ENCODE data around the gene FOXR1.
"Not testable (repeated sequence)": the region's sequence is repeated elsewhere in the genome, so short reads cannot be mapped to it uniquely, and the experiment has no call there.

FOXR1 gene

DNA sequence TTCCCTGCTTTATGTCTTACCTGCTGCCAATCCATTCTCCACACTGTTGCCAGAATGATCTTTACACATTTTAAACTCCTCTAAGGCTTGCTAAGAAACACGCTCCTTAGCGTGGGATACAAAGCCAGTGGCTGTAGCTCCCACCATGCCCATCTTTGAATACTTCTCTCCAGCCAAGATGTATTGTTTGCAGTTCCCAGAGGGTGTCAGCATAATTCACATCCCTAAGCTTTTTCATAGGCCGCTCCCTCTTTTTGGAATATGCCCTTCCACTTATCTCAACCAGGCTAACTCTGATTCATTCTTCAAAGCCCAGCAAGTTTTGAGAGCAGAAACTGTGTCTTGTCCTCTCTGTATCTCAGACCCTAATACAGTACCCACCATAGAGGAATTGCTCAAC is 23.6 kb upstream of the FOXR1 start:
- no peak for DNase-seq

DNA sequence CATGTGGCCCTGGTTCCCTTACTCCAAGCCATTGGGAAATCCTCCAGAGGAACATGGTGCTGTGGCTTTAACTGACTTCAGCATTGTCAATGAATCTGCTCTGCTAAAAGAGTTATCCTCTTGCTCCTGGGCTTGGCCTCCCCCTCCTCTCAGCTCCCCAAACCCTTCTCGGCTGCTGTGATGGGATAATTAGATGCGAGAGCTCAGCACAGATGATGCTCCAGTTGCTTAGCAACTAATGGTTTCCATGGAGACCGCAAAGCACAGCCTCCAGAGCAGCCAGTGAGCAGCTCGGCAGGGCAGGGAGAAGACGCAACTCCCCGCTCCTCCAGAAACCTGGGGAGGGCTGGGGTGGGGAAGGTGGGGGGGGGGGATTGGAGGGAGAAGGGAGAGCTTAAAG is 18.3 kb upstream of the FOXR1 start:
- no peak for DNase-seq

DNA sequence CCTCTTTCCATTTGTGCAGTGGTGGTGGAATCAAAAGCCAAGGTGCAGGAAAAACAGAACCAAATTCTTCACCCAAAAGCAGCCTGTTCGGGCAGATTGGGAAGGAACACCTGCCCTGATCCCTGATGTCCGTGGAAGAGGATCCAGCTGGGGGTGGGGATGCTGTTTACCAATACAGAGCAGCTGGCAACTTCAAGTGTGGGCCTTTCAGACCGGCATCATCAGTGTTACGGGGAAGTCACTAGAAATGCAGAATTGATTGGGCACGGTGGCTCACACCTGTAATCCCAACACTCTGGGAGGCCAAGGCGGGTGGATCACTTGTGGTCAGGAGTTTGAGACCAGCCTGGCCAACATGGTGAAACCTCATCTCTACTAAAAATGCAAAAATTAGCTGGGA is 17.6 kb upstream of the FOXR1 start:
- DNase-seq, result not testable (repeated sequence)

DNA sequence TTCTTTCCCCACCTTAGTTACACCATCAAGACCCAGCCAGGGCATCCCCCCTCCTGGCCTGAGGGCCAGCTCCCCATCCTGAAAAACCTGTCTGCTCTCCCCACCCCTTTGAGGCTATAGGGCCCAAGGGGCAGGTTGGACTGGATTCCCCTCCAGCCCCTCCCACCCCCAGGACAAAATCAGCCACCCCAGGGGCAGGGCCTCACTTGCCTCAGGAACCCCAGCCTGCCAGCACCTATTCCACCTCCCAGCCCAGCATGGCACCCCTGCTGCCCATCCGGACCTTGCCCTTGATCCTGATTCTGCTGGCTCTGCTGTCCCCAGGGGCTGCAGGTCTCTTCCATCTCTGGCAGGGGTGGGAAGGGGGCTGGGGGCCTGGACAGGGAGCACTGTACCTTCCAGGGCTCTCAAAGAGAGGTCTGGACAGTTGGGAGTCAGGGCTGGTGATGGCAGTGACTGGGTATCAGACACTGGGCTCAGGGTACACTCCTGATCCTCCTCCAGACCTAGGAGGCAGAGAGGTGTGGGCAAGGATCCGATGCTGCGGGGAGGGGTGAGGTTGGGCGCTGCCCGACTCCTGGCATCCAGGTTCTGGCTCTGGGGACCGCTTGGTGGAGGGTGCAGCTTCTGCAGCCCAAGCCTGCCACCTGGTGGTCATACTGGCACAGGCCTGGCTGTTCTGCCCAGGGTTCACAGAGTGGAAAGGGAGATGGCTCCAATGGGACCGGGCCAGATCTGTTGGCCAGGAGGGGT is 15.3 kb upstream of the FOXR1 start, which contains the start of gene UPK2:
TSS of gene UPK2 (plus strand) at position 205 of the 753 bp plus-strand sequence. CDS start at position 258, 53 bp downstream.
- peak; percentile 93 to 94 for DNase-seq

DNA sequence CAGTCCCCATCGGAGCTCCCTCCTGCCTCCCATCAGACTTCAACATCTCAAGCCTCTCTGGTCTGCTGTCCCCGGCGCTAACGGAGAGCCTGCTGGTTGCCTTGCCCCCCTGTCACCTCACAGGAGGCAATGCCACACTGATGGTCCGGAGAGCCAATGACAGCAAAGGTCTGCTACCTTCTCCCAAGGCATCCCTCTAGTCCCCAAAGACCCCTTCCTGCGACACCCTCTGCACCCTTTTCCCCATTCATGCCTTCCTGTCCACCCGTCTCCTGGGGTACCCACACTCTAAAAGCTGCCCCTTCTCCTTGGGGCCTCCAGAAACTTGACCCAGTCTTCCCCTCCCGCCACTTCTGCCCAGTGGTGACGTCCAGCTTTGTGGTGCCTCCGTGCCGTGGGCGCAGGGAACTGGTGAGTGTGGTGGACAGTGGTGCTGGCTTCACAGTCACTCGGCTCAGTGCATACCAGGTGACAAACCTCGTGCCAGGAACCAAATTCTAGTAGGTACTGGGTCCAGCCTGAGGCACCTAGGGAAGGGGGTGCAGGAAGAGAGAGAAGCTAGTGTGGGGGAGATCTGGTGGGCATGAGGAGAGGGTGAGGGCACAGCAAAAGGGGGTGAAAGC is 14.6 kb upstream of the FOXR1 start:
- no peak for DNase-seq

DNA sequence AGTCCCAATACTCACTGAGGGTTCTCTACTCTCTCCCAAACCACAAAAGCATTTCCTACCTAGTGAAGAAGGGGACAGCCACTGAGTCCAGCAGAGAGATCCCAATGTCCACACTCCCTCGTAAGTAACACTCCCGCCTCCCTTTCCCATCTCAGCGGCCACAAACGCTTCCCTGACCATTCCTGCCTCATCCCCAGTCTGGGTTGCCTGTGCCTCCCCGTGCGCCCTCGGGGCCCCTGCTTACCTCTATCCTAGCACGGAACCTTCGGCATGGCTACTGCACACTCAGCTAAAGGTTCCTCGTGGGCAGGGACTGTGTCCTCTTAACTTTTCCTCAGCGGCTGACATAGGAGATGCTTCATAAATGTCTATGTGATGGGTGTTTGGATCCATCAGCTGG is 14.0 kb upstream of the FOXR1 start:
- no peak for DNase-seq

DNA sequence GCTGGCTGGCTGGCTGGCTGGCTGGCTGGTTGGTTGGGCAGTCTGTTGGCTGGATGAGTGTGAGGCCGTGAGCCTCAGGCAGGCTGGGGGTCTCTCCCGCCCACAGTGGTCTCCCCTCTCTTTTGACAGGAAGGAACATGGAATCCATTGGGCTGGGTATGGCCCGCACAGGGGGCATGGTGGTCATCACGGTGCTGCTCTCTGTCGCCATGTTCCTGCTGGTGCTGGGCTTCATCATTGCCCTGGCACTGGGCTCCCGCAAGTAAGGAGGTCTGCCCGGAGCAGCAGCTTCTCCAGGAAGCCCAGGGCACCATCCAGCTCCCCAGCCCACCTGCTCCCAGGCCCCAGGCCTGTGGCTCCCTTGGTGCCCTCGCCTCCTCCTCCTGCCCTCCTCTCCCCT is 13.6 kb upstream of the FOXR1 start:
- no peak for DNase-seq

DNA sequence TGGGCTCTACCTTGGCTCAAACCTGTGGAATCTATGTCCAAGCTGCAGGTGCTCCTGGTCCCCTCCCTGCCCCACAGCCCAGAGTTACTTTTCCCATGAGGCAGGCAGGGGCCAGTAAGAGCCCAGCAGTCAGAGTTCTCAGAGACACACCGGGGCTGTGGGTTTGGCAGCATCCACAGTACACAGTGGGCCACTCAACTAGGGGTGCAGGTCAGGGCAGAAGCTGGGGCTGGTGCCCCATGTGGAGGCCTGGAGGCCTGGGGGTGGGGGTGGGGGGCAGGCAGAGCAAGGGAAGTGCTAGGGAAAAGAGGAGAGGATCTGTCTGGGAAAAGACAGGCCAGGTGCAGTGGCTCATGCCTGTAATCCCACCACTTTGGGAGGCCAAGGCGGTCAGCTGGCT is 13.0 kb upstream of the FOXR1 start:
- no peak for DNase-seq

DNA sequence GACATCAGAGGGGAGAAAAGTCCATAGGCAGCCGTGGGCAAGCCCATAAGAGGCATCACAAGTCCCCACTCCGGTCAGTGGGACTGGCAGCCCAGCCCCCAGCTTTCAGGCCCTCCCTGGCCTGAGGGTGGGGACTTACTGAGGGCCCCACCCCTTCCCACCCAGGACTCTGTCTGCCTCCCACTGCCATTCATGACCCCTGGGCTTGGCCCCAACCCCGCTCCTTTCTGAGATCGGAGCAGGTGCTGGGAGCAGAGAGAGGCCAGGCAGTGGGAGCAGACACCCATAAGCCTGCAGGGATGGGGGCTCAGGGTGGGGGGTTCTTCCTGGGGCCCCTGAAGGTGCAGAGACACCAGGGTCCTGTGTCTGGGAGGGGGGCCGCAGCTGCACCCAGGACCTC is 10.4 kb upstream of the FOXR1 start:
- DNase-seq, result no peak

DNA sequence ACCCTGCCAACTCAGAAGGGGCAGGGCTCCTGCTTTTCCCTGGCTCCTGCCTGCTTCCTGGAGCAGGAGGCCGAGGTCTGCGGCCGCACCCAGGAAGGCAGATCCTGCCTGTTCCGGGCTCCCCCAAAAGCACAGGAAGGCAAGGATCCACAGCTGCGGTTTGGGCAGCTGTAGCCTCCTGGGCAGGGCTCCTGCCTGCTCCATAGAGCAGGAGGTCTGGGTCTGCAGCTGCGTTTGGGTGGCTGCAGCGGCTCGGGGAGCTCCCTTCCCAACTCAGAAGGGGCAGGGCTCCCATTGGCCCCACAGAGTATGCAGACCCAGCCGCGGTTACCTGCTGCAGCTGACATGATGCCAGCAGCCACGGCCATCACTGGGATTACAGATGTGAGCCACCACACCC is 10.0 kb upstream of the FOXR1 start:
- DNase-seq, result no peak

DNA sequence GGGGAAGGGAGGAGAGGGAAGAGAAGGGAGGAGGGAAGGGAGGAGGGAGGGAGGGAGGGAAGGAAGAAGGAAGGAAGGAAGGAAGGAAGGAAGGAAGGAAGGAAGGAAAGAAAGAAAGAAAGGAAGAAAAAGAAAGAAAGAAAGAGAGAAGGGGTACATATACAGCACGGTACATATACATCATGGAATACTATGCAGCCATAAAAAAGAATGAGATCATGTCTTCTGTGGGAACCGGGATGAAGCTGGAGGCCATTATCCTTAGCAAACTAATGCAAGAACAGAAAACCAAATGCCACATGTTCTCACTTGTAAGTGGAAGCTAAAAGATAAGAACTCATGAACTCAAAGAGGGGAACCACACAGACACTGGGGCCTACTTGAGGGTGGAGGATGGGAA is 2.1 kb upstream of the FOXR1 start:
- not testable (repeated sequence) for DNase-seq

DNA sequence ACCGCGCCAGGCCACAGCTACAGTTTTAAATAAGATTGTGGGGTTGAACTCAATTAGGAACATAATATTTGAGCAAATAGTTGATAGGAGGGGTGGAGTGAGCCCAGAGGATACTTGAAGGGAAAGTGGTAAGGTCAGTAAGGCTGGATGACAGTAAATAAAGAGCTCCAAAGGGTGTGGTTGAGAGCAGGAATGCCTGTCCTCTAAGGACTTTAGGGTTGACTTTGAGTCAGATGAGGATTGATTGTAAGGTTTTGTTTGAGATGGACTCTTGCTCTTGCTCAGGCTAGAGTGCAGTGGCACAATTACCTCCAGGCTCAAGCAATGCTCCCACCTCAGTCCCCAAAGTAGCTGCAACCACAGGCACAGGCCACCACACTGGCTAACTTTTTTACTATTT is 2.4 kb downstream of the FOXR1 start:
- no peak for DNase-seq

DNA sequence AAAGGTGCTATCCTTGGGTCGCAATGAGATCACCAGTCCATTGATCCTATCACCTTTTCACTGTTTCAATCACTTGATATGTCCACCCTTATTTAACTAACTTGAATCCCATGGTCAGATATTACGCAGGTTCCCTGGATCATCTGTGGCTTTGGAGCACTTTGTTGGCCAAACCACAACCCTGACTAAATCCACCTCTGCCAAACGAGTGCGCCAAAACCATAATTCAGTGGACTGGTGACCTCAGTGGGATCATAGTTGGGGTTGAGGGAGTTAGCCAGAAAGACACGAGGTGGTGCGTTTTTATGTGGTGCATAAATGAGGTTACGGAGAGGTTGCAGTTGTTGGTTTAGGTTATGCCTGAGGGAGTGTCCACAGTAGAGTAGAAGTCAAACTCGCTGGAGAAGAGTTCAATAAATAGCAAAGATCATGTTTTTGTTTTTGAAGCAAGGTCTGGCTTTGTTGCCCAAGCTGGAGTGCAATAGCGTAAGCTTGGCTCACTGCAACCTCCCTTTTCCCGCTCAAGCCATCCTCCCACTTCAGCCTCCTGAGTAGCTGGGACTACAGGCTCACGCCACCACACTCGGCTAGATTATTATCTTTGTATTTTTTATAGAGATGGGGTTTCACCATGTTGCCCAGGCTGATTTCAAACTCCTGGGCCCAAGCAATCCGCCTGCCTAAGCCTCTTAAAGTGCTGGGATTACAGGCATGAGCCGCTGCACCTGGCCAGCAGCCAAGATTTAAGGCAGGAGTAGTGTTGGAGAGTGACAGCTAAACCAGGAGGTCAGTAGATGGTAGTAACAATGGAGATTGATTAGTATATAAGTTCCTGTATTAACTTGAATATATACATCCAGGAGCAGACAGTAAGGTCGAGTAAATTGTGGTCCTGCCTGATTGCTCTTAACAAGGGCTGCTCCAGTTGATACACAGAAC is 4.5 kb downstream of the FOXR1 start:
- no peak for DNase-seq

DNA sequence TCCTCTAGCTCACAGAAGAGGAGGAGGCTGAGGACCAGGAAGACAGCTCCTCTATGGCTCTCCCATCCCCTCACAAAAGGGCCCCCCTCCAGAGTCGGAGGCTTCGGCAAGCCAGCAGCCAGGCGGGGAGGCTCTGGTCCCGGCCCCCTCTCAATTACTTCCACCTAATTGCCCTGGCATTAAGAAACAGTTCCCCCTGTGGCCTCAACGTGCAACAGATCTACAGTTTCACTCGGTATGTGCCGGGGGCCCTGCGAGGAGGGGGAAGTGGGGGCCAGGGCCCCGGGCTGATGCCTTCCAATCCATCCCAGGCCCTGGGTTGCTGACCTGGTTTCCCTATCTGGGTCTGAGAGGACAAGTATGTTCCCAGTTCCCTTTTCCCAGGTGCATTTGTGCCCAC is 7.9 kb downstream of the FOXR1 start:
- DNase-seq, result no peak

DNA sequence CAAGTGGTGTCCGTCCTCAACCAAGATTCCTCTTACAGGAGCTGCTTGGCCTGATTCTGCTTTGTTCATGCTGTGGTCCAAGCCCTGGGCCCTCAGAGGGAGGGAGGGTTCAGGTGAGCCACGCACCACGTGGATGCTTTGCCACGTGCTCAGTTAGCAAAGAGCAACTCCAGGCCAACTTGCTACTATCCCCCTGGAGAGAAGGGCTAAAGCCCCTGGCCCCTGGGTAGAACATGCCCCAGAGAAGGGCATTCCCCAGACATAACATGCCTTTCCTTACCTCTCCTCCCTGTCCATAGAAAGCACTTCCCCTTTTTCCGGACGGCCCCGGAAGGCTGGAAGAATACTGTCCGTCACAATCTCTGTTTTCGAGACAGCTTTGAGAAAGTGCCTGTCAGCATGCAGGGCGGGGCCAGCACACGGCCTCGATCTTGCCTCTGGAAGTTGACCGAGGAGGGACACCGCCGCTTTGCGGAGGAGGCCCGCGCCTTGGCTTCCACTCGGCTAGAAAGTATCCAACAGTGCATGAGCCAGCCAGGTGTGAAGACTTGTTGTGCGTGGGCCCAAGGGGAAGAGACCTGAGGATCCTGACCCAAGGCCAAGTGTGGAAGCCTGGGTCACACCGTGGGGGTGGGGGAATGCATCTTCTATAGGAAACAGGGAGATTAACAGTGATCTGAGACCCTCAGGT is 8.8 kb downstream of the FOXR1 start:
- no peak for DNase-seq

DNA sequence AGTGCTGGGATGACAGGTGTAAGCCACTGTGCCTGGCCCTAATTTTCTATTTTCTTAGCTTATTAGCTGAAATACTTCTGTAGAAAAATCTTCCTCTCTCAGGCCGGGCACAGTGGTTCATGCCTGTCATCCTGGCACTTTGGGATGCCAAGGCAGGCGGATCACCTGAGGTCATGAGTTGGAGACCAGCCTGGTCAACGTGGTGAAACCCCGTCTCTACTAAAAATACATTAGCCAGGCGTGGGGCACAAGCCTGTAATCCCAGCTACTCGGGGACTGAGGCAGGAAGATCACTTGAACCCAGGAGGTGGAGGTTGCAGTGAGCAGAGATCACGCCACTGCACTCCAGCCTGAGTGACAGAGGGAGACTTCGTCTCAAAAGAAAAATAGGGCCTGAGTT is 12.8 kb downstream of the FOXR1 start:
- not testable (repeated sequence) for DNase-seq

DNA sequence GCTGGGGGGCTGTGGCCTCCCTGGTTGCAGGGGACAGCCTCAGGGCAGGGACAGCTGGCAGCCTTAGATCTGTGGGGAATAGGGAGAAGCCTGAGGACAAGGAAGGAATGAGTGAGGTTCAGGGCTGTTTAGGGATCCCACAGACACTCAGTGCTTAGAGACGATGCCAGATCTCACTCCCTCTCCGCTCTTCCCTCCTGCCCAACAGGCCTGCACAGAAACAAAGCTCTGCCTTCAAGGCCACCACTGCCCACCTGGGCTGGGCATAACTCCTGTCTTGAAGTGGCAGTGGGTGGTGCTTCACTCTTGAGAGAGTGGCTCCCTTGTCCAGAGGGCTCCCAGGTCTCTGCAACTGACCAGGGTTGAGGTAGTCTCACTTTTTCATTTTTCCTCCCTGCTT is 13.3 kb downstream of the FOXR1 start:
- DNase-seq, result no peak

DNA sequence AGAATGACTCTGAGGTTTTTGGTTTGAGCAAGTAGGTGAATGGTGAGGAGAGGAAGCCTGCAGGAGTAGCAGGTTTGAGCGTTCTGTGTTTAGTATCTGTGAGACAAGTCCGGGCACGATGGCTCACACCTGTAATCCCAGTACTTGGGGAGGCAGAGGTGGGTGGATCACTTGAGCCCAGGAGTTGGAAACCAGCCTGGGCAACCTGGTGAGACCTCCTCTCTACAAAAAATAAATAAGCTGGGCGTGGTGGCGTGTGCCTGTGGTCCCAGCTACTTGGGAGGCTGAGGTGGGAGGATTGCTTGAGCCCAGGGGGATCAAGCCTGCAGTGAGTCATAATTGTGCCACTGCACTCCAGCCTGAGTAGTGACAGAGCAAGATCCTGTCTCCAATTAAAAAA is 16.7 kb downstream of the FOXR1 start:
- no peak for DNase-seq

DNA sequence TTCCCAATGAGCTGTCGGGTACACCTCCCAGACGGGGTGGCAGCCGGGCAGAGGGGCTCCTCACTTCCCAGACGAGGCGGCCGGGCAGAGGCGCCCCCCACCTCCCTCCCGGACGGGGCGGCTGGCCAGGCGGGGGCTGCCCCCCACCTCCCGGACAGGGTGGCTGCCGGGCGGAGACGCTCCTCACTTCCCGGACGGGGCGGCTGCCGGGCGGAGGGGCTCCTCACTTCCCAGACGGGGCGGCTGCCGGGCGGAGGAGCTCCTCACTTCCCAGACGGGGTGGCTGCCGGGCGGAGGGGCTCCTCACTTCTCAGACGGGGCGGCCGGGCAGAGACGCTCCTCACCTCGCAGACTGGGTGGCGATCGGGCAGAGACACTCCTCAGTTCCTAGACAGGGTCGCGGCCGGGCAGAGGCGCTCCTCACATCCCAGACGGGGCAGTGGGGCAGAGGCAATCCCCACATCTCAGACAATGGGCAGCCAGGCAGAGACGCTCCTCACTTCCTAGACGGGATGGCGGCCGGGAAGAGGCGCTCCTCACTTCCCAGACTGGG is 20.0 kb downstream of the FOXR1 start:
- DNase-seq, result not testable (repeated sequence)

DNA sequence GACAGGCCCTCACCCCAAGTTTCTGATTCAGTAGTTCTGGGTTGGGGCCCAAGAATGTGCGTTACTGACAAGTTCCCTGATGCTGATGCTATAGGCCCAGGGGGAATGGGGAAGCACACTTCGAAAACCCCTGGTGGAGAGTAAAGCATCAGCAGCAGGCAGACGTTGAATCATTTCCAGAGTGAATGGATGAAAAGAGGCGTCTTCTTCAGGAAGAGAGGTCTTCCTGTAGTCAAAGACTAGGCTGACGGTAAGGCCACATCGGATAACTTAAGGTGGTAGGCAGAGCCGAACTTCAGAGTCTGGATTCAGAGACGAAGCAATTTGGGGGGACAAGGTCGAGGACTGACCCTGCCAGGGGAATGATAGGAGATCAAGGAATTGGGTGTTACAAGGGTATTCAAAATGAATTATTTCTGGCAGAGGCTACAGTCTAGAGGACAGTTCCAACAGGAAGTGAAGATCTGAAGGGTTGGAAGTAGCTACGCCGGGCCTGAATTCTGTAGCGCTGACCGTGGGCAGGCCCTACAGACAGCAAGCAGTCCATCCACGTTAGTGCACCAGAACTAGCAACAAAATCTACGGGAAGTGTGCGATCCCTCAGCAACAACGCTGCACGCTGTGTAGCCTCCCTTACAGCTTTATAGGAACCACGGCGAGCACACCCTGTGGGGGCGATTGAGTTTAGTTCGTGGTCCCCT is 25.5 kb downstream of the FOXR1 start:
- DNase-seq, result peak; percentile 40 to 50

DNA sequence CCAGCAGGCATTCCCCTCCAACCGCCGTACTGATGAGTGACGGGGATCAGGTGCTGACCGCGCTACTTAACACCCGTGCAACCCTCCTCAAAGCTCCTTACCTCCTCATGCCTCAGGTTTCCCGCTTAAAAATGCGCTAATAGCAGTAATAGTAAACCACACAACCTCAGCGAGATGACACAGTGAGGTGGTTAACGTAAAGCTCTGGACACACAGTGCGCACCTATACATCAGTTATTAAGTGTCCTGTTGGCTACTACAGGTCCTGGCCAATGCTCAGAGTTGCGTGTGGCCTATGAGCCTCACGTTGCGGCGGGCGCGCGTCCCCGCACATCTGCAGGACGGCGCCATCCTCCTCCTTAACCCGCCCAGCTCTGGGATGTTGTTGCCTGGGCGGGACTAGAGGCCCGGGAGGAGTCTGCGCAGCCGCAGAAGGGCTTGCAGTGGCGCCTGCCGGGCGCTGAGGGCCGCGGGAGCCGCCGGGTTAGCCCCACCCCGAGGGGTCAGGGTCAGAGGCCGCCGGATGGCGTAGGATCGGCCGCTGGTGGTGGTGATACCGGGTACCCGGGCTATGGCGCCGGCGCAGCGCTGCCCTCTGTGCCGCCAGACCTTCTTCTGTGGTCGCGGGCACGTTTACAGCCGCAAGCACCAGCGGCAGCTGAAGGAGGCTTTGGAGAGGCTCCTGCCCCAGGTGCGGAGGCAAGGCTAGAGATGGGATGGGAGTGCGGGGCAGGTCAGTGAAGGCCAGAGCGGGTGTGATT is 26.2 kb downstream of the FOXR1 start, which contains the start of gene CENATAC:
TSS of gene CENATAC (plus strand) at position 512 of the 761 bp plus-strand sequence. CDS start at position 572, 60 bp downstream.
- peak; percentile 95 to 98 for DNase-seq
